ENCODE results near the gene XCR1.

DNA sequence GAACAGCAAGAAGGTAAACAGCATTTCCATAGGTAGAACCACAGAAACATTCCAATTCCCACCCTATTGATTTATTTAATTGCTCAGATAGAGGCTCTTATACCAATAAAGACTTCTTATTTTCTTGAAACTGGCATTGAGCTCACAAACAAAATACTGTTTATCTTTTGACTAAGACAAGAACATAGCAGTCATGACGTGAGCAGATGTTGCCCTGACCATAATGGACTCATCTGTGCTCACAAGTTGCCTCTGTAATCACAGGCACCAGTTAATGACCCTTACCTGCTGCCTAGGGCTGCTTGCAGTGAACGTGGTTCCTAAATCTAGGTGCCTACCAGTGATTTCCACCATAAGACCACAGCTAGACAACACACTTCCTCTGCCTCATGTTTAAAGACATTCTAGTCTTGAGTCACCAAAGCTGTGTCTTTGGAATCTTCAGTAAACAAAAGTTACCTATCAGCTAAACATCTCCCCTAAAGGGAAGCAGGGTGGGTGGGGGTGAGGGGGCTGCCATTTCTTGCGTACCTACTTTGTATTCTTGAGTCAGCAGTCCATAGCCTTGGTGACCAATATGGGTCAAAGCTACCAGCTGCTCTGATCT, 33.8 kb downstream of the XCR1 start:
- TF ChIP-seq POLR2A (IDR thresholded peaks at IDR 0.05) (no peak), CTCF (IDR thresholded peaks at IDR 0.05) (no peak)
